Neural cell (in vitro differentiated cells): ENCODE measurements around the gene ACAD11. TPM values are rescaled to one million over a fixed set of nuclear protein-coding genes. Genes with fewer than 3 reads are reported as not detected.

Source experiments
- H2AFZ ChIP-seq: fragments of 200-600, 300-800 bp; sonication (generic), shearing (Covaris generic); 2 replicates; pipeline ENCODE4 v1.6.0; 2014; ENCODE audit warnings: low read depth, mild to moderate bottlenecking, antibody characterized with exemption, low read length, moderate library complexity
- H3F3A ChIP-seq: fragments of 200-600 bp; shearing (Covaris generic); 2 replicates; pipeline ENCODE4 v1.6.1; 2016; ENCODE audit warnings: mild to moderate bottlenecking, moderate library complexity, mixed read lengths, antibody characterized with exemption, low read length; ENCODE audit not compliant: insufficient read depth, poor library complexity, severe bottlenecking
- H3K27ac ChIP-seq: fragments of 200-600, 300-800 bp; sonication (generic), shearing (Covaris generic); 2 replicates; pipeline ENCODE4 v1.5.1; 2014; ENCODE audit warnings: mild to moderate bottlenecking, low read length, moderate library complexity
- H3K27me3 ChIP-seq: fragments of 300-800, 200-600 bp; sonication (generic), shearing (Covaris generic); 2 replicates; pipeline ENCODE4 v1.6.0; 2014; ENCODE audit warnings: mild to moderate bottlenecking, low read depth, low read length, moderate library complexity; ENCODE audit not compliant: insufficient read depth
- H3K36me3 ChIP-seq: fragments of 300-800, 200-600 bp; sonication (generic), shearing (Covaris generic); 2 replicates; pipeline ENCODE4 v1.5.1; 2014; ENCODE audit warnings: mild to moderate bottlenecking, antibody characterized with exemption, low read length, moderate library complexity; ENCODE audit not compliant: insufficient read depth
- H3K4me2 ChIP-seq: fragments of 300-800, 200-600 bp; sonication (generic), shearing (Covaris generic); 2 replicates; pipeline ENCODE4 v1.6.0; 2014; ENCODE audit warnings: mild to moderate bottlenecking, low read length
- H3K4me3 ChIP-seq: fragments of 300-800, 200-600 bp; sonication (generic), shearing (Covaris generic); 2 replicates; pipeline ENCODE4 v1.5.1; 2014; ENCODE audit warnings: mild to moderate bottlenecking, low read length, moderate library complexity
- H3K79me2 ChIP-seq: fragments of 200-600 bp; shearing (Covaris generic); replicated peaks from 2 replicates; pipeline ENCODE4 v1.6.0; 2014; ENCODE audit warnings: mild to moderate bottlenecking, low read length, moderate library complexity; ENCODE audit not compliant: insufficient read depth
- H3K9ac ChIP-seq: fragments of 300-800, 200-600 bp; sonication (generic), shearing (Covaris generic); 2 replicates; pipeline ENCODE4 v1.6.1; 2016; ENCODE audit warnings: mild to moderate bottlenecking, low read length, mixed read lengths
- H3K9me2 ChIP-seq: fragments of 200-600 bp; shearing (Covaris generic); 2 replicates; pipeline ENCODE4 v1.6.1; 2016; ENCODE audit warnings: mild to moderate bottlenecking, low read length, mixed read lengths; ENCODE audit not compliant: insufficient read depth
- H3K9me3 ChIP-seq: fragments of 200-600, 300-800 bp; sonication (generic), shearing (Covaris generic); 2 replicates; pipeline ENCODE4 v1.6.1; 2016; ENCODE audit warnings: mild to moderate bottlenecking, mixed run types, low read length, moderate library complexity, mixed read lengths
- H4K20me1 ChIP-seq: fragments of 200-600 bp; shearing (Covaris generic); 2 replicates; pipeline ENCODE4 v1.6.1; 2016; ENCODE audit warnings: mild to moderate bottlenecking, mixed run types; ENCODE audit not compliant: insufficient read depth
- EP300 ChIP-seq: fragments of 450-650 bp; conservative IDR thresholded peaks from 2 replicates; pipeline ENCODE4 v1.6.1; 2014; ENCODE audit warnings: antibody characterized with exemption, mild to moderate bottlenecking, moderate library complexity; ENCODE audit not compliant: poor library complexity, severe bottlenecking
- EZH2 ChIP-seq: fragments of 200-600, 300-800 bp; shearing (Covaris generic), sonication (generic); IDR thresholded peaks from 2 replicates; pipeline ENCODE4 v1.6.1; 2014; ENCODE audit warnings: antibody characterized with exemption, low read length, borderline replicate concordance, mild to moderate bottlenecking; ENCODE audit not compliant: insufficient read depth, poor library complexity, severe bottlenecking
- MXI1 ChIP-seq: fragments of 450-650 bp; conservative IDR thresholded peaks from 2 replicates; pipeline ENCODE4 v1.6.1; 2014; ENCODE audit warnings: antibody characterized with exemption, mild to moderate bottlenecking; ENCODE audit not compliant: poor library complexity, severe bottlenecking
- POLR2AphosphoS5 ChIP-seq: IDR thresholded peaks from 2 replicates; pipeline ENCODE4 v1.6.1; 2012
- RAD21 ChIP-seq: fragments of 450-650 bp; conservative IDR thresholded peaks from 2 replicates; pipeline ENCODE4 v1.6.1; 2014; ENCODE audit warnings: antibody characterized with exemption, mild to moderate bottlenecking, moderate library complexity
- SMC3 ChIP-seq: fragments of 450-650 bp; conservative IDR thresholded peaks from 2 replicates; pipeline ENCODE4 v1.6.1; 2014; ENCODE audit warnings: antibody characterized with exemption, mild to moderate bottlenecking, moderate library complexity; ENCODE audit not compliant: poor library complexity
- TAF1 ChIP-seq: IDR thresholded peaks from 2 replicates; pipeline ENCODE4 v1.6.1; 2012; ENCODE audit warnings: low read depth
- polyA plus RNA-seq: library from polyadenylated mRNA; depleted of rRNA; stranded (reverse); fragments of >200 nt; gene quantifications from 2 replicates; pipeline ENCODE4 v1.2.3, GENCODE V29; 2014
- TF ChIP-seq, protein P1 (sequence below): fragments of 450-650 bp; IDR thresholded peaks from 2 replicates; pipeline ENCODE4 v1.5.1; 2014; ENCODE audit warnings: antibody characterized with exemption, mild to moderate bottlenecking, moderate library complexity; ENCODE audit not compliant: poor library complexity, severe bottlenecking
- TF ChIP-seq, protein P2 (sequence below): IDR thresholded peaks from 2 replicates; pipeline ENCODE4 v1.6.1; 2012; ENCODE audit warnings: borderline replicate concordance

Gene ACAD11
- polyA plus RNA-seq, 1 donor from 2014 or later = 19.2 TPM

DNA sequence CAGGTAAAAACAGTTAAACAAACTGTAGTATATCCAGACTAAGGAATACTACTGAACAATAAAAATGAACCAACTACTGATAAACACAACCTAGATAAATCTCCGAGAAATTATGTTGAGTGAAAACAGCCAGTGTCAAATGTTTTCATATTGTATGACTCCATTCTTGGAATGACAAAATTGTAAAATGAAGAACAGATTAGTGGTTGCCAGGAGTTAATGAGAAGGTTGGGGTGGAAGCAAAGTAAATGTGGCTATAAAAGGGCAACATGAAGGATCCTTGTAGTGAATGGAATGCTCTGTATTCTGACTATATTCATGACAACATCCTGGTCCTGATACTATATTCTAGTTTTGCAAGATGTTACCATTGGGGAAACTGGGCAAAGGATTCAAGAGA is 90.0 kb downstream of the ACAD11 start:
- Histone ChIP-seq H4K20me1 (no peaks in the 10 kb centered on the region), H3K9me3 (no peaks in the 10 kb centered on the region), H3K4me2 (no peak overlapping the region), H3K9ac (no peak overlapping the region), H3K9me2 (no peaks in the 10 kb centered on the region), H3F3A (no peaks in the 10 kb centered on the region), H3K79me2 (no peaks in the 10 kb centered on the region), H2AFZ (no peak overlapping the region), H3K27me3 (no peaks in the 10 kb centered on the region), H3K36me3 (no peaks in the 10 kb centered on the region), H3K27ac (no peak overlapping the region), H3K4me3 (no peak overlapping the region)
- TF ChIP-seq, protein P1, sequence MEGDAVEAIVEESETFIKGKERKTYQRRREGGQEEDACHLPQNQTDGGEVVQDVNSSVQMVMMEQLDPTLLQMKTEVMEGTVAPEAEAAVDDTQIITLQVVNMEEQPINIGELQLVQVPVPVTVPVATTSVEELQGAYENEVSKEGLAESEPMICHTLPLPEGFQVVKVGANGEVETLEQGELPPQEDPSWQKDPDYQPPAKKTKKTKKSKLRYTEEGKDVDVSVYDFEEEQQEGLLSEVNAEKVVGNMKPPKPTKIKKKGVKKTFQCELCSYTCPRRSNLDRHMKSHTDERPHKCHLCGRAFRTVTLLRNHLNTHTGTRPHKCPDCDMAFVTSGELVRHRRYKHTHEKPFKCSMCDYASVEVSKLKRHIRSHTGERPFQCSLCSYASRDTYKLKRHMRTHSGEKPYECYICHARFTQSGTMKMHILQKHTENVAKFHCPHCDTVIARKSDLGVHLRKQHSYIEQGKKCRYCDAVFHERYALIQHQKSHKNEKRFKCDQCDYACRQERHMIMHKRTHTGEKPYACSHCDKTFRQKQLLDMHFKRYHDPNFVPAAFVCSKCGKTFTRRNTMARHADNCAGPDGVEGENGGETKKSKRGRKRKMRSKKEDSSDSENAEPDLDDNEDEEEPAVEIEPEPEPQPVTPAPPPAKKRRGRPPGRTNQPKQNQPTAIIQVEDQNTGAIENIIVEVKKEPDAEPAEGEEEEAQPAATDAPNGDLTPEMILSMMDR = no peak
- no peak for TF ChIP-seq EP300
- TF ChIP-seq RAD21 = no peak
- TF ChIP-seq MXI1 = no peak
- no peak for TF ChIP-seq TAF1
- TF ChIP-seq SMC3 = no peak
- no peak for TF ChIP-seq EZH2
- TF ChIP-seq, protein P2, sequence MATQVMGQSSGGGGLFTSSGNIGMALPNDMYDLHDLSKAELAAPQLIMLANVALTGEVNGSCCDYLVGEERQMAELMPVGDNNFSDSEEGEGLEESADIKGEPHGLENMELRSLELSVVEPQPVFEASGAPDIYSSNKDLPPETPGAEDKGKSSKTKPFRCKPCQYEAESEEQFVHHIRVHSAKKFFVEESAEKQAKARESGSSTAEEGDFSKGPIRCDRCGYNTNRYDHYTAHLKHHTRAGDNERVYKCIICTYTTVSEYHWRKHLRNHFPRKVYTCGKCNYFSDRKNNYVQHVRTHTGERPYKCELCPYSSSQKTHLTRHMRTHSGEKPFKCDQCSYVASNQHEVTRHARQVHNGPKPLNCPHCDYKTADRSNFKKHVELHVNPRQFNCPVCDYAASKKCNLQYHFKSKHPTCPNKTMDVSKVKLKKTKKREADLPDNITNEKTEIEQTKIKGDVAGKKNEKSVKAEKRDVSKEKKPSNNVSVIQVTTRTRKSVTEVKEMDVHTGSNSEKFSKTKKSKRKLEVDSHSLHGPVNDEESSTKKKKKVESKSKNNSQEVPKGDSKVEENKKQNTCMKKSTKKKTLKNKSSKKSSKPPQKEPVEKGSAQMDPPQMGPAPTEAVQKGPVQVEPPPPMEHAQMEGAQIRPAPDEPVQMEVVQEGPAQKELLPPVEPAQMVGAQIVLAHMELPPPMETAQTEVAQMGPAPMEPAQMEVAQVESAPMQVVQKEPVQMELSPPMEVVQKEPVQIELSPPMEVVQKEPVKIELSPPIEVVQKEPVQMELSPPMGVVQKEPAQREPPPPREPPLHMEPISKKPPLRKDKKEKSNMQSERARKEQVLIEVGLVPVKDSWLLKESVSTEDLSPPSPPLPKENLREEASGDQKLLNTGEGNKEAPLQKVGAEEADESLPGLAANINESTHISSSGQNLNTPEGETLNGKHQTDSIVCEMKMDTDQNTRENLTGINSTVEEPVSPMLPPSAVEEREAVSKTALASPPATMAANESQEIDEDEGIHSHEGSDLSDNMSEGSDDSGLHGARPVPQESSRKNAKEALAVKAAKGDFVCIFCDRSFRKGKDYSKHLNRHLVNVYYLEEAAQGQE = no peak
- no peak for TF ChIP-seq POLR2AphosphoS5

DNA sequence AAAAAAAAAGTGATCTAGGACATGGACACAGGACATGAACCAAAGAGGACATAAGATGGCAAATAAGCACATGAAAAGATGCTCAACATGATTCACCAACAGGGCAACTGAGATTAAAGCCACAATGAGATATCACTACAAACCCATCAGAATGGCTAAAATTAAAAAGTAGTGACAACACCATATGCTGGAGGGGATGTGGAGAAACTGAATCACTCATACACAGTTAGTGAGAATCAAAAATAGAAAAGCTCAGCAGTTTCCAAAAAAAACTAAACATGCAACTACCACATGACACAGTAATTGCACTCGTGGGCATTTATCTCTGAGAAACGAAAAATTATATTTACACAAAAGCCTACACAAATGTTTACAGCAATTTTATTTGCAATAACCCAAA is 90.5 kb downstream of the ACAD11 start:
- no peaks in the 10 kb centered on the region for H3K9me3 ChIP-seq
- H3K9ac ChIP-seq = no peak overlapping the region
- H3F3A ChIP-seq = no peaks in the 10 kb centered on the region
- H3K9me2 ChIP-seq = no peaks in the 10 kb centered on the region
- TF ChIP-seq TAF1 = no peak
- TF ChIP-seq, protein P1 = no peak
- H2AFZ ChIP-seq = no peak overlapping the region
- H3K79me2 ChIP-seq = no peaks in the 10 kb centered on the region
- no peak overlapping the region for H3K27ac ChIP-seq
- no peak overlapping the region for H3K4me3 ChIP-seq
- no peaks in the 10 kb centered on the region for H3K36me3 ChIP-seq
- H3K27me3 ChIP-seq = no peaks in the 10 kb centered on the region
- H3K4me2 ChIP-seq = no peak overlapping the region
- H4K20me1 ChIP-seq = no peaks in the 10 kb centered on the region
